Limb (tissue), 2 donors: ENCODE data around the gene NUP210.

Experiments
- DNase-seq, 2 donors: peaks; one replicate each; pipeline ENCODE4 v3.0.0-alpha.2; 2016; ENCODE audit errors: extremely low spot score in 2 of 2

The NUP210 gene

GRCh38 chr3:13276438-13277195 is 143.5 kb downstream of the NUP210 start:
- DNase-seq, result no peak

GRCh38 chr3:13275376-13276005 is 144.6 kb downstream of the NUP210 start:
- DNase-seq, result no peak

GRCh38 chr3:13274551-13275332 is 145.4 kb downstream of the NUP210 start:
- DNase-seq, result no peak

- DNase-seq, result no peak
Observed at GRCh38 chr3:13274125-13274524, 146.0 kb downstream of the NUP210 start.

- DNase-seq, result no peak
Observed at GRCh38 chr3:13273604-13274105, 146.5 kb downstream of the NUP210 start.

- no peak for DNase-seq
Observed at GRCh38 chr3:13272831-13273603, 147.1 kb downstream of the NUP210 start.

- no peak for DNase-seq
Observed at GRCh38 chr3:13269711-13270378, 150.3 kb downstream of the NUP210 start.

- no peak for DNase-seq
Observed at GRCh38 chr3:13268961-13269441, 151.1 kb downstream of the NUP210 start.

- DNase-seq, result no peak
Observed at GRCh38 chr3:13268120-13268519, 152.0 kb downstream of the NUP210 start.

- no peak for DNase-seq
Observed at GRCh38 chr3:13266651-13267362, 153.3 kb downstream of the NUP210 start.
